Measurements from ENCODE around the gene BCL2.

BCL2 gene

GRCh38 chr18:63356272-63356896 is 36.8 kb upstream of the BCL2 start:
- Histone ChIP-seq H3K36me3 (ENCODE audit: insufficient read depth, low read length) (peaks cover 65% of the 10 kb centered on the region), H4K20me1 (ENCODE audit: insufficient read depth, low read length) (no peaks in the 10 kb centered on the region), H3K27ac (ENCODE audit: low read length) (no peak overlapping the region), H3K9me3 (ENCODE audit: insufficient read depth, low read length, severe bottlenecking) (no peaks in the 10 kb centered on the region), H3K27me3 (ENCODE audit: insufficient read depth, low read length, poor library complexity) (no peaks in the 10 kb centered on the region), H3K4me3 (ENCODE audit: low read depth in 1 of 2, low read length in 2 of 2) (no peak overlapping the region), H3K9ac (ENCODE audit: low read depth, low read length) (no peak overlapping the region), H3K4me2 (ENCODE audit: insufficient read depth, low read length) (no peak overlapping the region), H3K4me1 (ENCODE audit: insufficient read depth, low read length) (no peaks in the 10 kb centered on the region), H2AFZ (ENCODE audit: low read depth, low read length) (no peak overlapping the region), H3K79me2 (ENCODE audit: insufficient read depth, low read length) (no peaks in the 10 kb centered on the region)
- ATAC-seq (ENCODE audit: insufficient read depth, low read depth), result no peak
- no peak for TF ChIP-seq CTCF (IDR thresholded peaks at IDR 0.05; ENCODE audit: borderline replicate concordance, extremely low read depth, low read length, poor library complexity, severe bottlenecking)
- TF ChIP-seq EZH2 (IDR thresholded peaks at IDR 0.05; ENCODE audit: borderline replicate concordance, low read depth, low read length, severe bottlenecking), result no peak
- no peak for DNase-seq

DNA sequence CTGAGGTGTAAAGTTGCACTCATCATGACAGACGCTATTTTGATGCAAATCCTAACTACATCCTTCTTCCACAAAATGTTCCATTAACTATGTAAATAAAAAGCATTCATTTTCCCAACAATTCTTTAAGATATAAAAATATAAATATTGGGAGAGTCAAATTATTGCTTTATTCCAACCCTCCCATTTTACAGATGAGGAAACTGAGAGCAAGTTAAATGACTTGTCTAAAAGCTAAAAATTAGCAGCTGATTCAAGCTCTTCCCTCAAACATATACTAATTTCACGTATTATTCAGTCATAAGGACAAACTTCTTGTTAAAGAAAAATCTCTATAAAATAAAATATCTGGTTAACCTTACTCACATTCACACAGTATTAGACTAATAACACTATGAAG is 30.7 kb upstream of the BCL2 start:
- H2AFZ ChIP-seq (ENCODE audit: low read depth, low read length), result no peak overlapping the region
- no peaks in the 10 kb centered on the region for H3K79me2 ChIP-seq (ENCODE audit: insufficient read depth, low read length)
- no peak for ATAC-seq (ENCODE audit: insufficient read depth, low read depth)
- H3K9me3 ChIP-seq (ENCODE audit: insufficient read depth, low read length, severe bottlenecking), result no peaks in the 10 kb centered on the region
- H3K9ac ChIP-seq (ENCODE audit: low read depth, low read length), result no peak overlapping the region
- H3K27ac ChIP-seq (ENCODE audit: low read length), result no peak overlapping the region
- H3K4me3 ChIP-seq (ENCODE audit: low read depth in 1 of 2, low read length in 2 of 2), result no peak overlapping the region
- TF ChIP-seq EZH2 (IDR thresholded peaks at IDR 0.05; ENCODE audit: borderline replicate concordance, low read depth, low read length, severe bottlenecking) (no peak), CTCF (IDR thresholded peaks at IDR 0.05; ENCODE audit: borderline replicate concordance, extremely low read depth, low read length, poor library complexity, severe bottlenecking) (no peak)
- H3K36me3 ChIP-seq (ENCODE audit: insufficient read depth, low read length), result peaks cover 85% of the 10 kb centered on the region
- no peaks in the 10 kb centered on the region for H4K20me1 ChIP-seq (ENCODE audit: insufficient read depth, low read length)
- H3K27me3 ChIP-seq (ENCODE audit: insufficient read depth, low read length, poor library complexity), result no peaks in the 10 kb centered on the region
- no peak overlapping the region for H3K4me2 ChIP-seq (ENCODE audit: insufficient read depth, low read length)
- DNase-seq, result no peak
- H3K4me1 ChIP-seq (ENCODE audit: insufficient read depth, low read length), result no peaks in the 10 kb centered on the region

DNA sequence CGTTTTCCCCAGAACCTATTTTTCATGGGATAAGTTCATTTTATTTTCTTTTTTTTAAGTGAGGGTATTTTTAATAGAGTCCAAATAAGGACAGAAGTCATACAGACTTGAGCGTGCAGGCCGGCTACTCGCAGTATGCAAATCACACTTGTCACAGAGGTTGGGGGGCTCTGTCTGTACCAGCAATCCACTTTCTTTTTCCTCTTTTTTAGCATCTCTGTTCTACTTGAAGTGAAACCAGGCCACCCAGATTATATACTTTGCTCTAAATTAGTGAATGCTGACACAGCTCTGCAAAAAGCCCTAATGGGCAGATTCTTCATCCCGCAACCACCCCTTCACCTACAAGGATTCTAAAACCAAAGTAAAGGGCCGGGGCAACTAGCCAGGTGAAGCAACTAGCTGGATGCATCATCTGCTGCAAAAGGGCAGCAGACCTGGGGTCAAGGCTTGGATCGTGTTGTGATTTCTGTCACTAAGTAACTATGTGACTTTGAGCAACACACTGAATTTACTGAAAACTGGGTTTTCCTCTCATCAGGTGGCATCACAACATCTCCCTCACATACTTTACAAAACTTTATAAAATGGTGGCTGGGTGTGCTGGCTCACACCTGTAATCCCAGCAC is 29.1 kb upstream of the BCL2 start:
- no peaks in the 10 kb centered on the region; the same call in 1 of the 2 replicates for H4K20me1 ChIP-seq (ENCODE audit: insufficient read depth, low read length)
- DNase-seq (no peak), ATAC-seq (ENCODE audit: insufficient read depth, low read depth) (no peak)
- no peak overlapping the region for H3K9ac ChIP-seq (ENCODE audit: low read depth, low read length)
- peaks cover 85% of the 10 kb centered on the region for H3K36me3 ChIP-seq (ENCODE audit: insufficient read depth, low read length)
- H3K27ac ChIP-seq (ENCODE audit: low read length), result no peak overlapping the region
- no peaks in the 10 kb centered on the region for H3K27me3 ChIP-seq (ENCODE audit: insufficient read depth, low read length, poor library complexity)
- no peaks in the 10 kb centered on the region for H3K9me3 ChIP-seq (ENCODE audit: insufficient read depth, low read length, severe bottlenecking)
- TF ChIP-seq CTCF (IDR thresholded peaks at IDR 0.05; ENCODE audit: borderline replicate concordance, extremely low read depth, low read length, poor library complexity, severe bottlenecking), result no peak
- TF ChIP-seq EZH2 (IDR thresholded peaks at IDR 0.05; ENCODE audit: borderline replicate concordance, low read depth, low read length, severe bottlenecking), result no peak
- H3K79me2 ChIP-seq (ENCODE audit: insufficient read depth, low read length), result no peaks in the 10 kb centered on the region
- no peak overlapping the region for H2AFZ ChIP-seq (ENCODE audit: low read depth, low read length)
- no peak overlapping the region for H3K4me3 ChIP-seq (ENCODE audit: low read depth in 1 of 2, low read length in 2 of 2)
- H3K4me1 ChIP-seq (ENCODE audit: insufficient read depth, low read length), result no peaks in the 10 kb centered on the region
- H3K4me2 ChIP-seq (ENCODE audit: insufficient read depth, low read length), result no peak overlapping the region
